Psoas muscle (tissue), 8 donors: ENCODE data around the gene TGM4. TPM values are rescaled to one million over a fixed set of nuclear protein-coding genes. Genes with fewer than 3 reads are reported as not detected.

Experiments
- ATAC-seq, 4 donors: fragments of 200-7000 bp; cut with Tn5 transposase; one replicate each; pipeline ENCODE4 v1.9.1; 2020; ENCODE audit warnings: moderate library complexity in 3 of 4, mild to moderate bottlenecking in 2 of 4
- DNase-seq, 2 donors: peaks; one replicate each; pipeline ENCODE4 v3.0.0-alpha.2; 2020
- H3K27ac ChIP-seq: fragments of 200-600 bp; one replicate; pipeline ENCODE4 v1.8.0; 2022
- H3K27me3 ChIP-seq, 3 donors: fragments of 200-600 bp in 1 of 3; one replicate each; pipeline versions ENCODE4 v1.6.1 to v1.8.0; 2013 to 2022; ENCODE audit warnings: low read length in 2 of 3, mild to moderate bottlenecking in 2 of 3, moderate library complexity in 1 of 3; ENCODE audit not compliant: insufficient read depth in 3 of 3
- H3K36me3 ChIP-seq, 2 donors: fragments of 200-600 bp in 1 of 2; one replicate each; pipeline versions ENCODE4 v1.6.1 to v1.8.0; 2013 to 2022; ENCODE audit warnings: low read depth in 1 of 2, mild to moderate bottlenecking in 1 of 2, moderate library complexity in 1 of 2; ENCODE audit not compliant: insufficient read depth in 1 of 2
- H3K4me1 ChIP-seq: fragments of 200-600 bp; one replicate; pipeline ENCODE4 v1.8.0; 2022
- H3K4me3 ChIP-seq: fragments of 200-600 bp; one replicate; pipeline ENCODE4 v1.8.0; 2022; ENCODE audit warnings: mild to moderate bottlenecking
- H3K9me3 ChIP-seq: fragments of 200-600 bp; one replicate; pipeline ENCODE4 v1.8.0; 2022
- WGBS, 3 donors: extraction: QIAGEN DNeasy Blood & Tissue Kit; methylation state at CpG; one replicate each; pipeline versions ENCODE4 v1.1.6 to v1.1.7; 2013; 5-methylcytosine and 5-hydroxymethylcytosine counted together
- intact Hi-C, 2 donors: fragments of 100-400 bp; cut with DNase I; formaldehyde crosslinking; loops; one replicate each; pipeline versions ENCODE4 v1.11.0 to v1.14.2; 2022
- polyA plus RNA-seq, 3 donors: library from polyadenylated mRNA; stranded (reverse); fragments of 200-250 nt; gene quantifications; one replicate each; pipeline ENCODE4 v1.2.3, GENCODE V29; 2013
- total RNA-seq, 4 donors: library from RNA; stranded (reverse); fragmentation: NEBNext Ultra II Directional in 2 of 4; extraction: Animal tissue kit (Norgen Biotek cat#: 25700) in 2 of 4; gene quantifications; one replicate each; pipeline versions ENCODE4 v1.2.1 to v1.2.4, GENCODE V29; 2021 to 2023
- TF ChIP-seq, protein P1 (sequence below): fragments of 200-600 bp; IDR thresholded peaks from one replicate; pipeline ENCODE4 v1.8.0; 2022; ENCODE audit warnings: antibody characterized with exemption
- donor health status: healthy with polysubstance abuse.
- donor health status: DM: no; HTN: no; CAD: no; lungs with moderate emphysema.
- donor health status: Bipolar disorder and iron deficiency.
- donor health status: healthy.
- donor health status: DM: yes; HTN: yes; CAD: no.
- donor health status: DM: no; HTN: no; CAD: no.
- donor health status: DM: no; HTN: no; CAD: no.
- donor health status: DM: yes; HTN: yes; CAD: no.

Gene TGM4
- total and polyA plus RNA-seq, 7 donors: not detected

DNA sequence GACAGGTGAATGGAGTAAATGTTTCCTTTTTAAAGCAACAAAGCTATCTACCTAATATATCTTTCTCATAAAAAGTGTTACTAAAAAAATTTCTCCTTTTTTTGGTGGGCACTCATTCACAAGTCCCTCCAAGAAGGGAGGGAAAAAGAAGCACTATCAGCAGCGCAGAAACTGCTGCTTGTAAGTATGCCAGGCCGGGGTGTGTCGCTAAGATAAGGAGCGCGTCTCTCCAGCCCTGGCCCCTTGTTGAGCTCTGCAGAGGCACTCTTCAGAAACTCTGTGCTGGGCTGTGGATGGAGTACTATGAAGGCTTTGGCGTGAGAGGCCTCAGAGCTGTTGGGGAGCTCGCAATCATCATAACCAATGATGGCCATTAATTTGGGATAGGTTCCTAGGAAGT, 52.5 kb downstream of the TGM4 start:
- Histone ChIP-seq H3K27me3 (no peaks in the 10 kb centered on the region), H3K9me3 (no peaks in the 10 kb centered on the region), H3K4me1 (no peaks in the 10 kb centered on the region), H3K36me3 (peaks cover 8 to 78% of the 10 kb centered on the region in 2 donors), H3K27ac (no peak overlapping the region), H3K4me3 (no peak overlapping the region)
- 93 to 98% (median 98%) methylated on average over 7 of the region's 7 CpGs for WGBS, 3 donors
- TF ChIP-seq, protein P1, sequence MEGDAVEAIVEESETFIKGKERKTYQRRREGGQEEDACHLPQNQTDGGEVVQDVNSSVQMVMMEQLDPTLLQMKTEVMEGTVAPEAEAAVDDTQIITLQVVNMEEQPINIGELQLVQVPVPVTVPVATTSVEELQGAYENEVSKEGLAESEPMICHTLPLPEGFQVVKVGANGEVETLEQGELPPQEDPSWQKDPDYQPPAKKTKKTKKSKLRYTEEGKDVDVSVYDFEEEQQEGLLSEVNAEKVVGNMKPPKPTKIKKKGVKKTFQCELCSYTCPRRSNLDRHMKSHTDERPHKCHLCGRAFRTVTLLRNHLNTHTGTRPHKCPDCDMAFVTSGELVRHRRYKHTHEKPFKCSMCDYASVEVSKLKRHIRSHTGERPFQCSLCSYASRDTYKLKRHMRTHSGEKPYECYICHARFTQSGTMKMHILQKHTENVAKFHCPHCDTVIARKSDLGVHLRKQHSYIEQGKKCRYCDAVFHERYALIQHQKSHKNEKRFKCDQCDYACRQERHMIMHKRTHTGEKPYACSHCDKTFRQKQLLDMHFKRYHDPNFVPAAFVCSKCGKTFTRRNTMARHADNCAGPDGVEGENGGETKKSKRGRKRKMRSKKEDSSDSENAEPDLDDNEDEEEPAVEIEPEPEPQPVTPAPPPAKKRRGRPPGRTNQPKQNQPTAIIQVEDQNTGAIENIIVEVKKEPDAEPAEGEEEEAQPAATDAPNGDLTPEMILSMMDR: no peak
- no peak for ATAC-seq
- intact Hi-C loops: no loop called here
- no peak for DNase-seq

DNA sequence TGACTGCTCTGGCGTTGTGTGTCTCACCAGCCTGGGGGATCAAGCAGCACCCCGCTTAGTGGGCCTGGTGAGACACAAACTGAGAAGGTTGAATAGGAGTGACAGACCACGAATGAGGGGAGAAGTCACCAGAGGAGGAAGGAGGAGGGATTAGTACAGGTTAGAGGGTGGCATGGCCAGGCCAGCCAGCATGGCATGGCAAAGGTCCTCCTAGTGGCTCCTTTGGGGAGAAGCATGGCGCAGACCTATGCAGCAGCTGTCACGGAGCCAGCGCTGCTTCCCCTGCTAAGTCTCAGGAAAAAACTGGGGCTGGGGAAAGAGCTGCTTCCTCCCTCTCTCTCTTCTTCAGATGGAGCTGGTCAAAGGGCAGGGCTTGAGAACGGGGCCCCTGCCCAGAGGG, 53.0 kb downstream of the TGM4 start:
- Histone ChIP-seq H3K27me3 (no peaks in the 10 kb centered on the region), H3K4me3 (no peak overlapping the region), H3K36me3 (peaks cover 5 to 77% of the 10 kb centered on the region in 2 donors), H3K4me1 (no peaks in the 10 kb centered on the region), H3K9me3 (no peaks in the 10 kb centered on the region), H3K27ac (no peak overlapping the region)
- no peak for DNase-seq
- ATAC-seq: no peak
- 95 to 97% (median 97%) methylated on average over 6 to 7 of the region's 7 CpGs for WGBS, 3 donors
- intact Hi-C loops: no loop called here
- TF ChIP-seq, protein P1: no peak

DNA sequence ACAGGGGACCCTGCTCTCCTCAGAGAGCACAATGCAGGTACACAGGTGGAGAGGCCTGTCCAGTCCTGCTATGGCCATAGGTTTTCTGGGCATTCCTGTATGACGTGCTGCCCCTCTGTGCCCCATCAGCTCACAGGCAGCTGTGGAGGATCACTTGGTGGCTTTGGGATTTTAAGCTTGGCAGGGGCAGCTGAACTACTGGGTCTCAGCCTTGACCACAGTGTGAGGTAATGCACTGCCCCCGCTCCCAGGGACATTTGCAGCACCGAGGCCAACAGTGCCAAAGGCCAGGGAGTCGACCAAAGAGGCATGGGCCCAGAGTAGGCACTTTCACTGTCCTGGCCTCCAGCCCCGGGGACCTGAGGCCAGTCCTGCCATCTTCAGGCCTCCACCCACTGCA, 55.4 kb downstream of the TGM4 start:
- Histone ChIP-seq H3K27ac (no peak overlapping the region), H3K27me3 (no peaks in the 10 kb centered on the region), H3K4me1 (no peaks in the 10 kb centered on the region), H3K36me3 (peaks cover 4 to 87% of the 10 kb centered on the region in 2 donors), H3K4me3 (no peak overlapping the region), H3K9me3 (no peaks in the 10 kb centered on the region)
- TF ChIP-seq, protein P1: no peak
- WGBS, 3 donors: 79 to 85% (median 79%) methylated on average over 5 of the region's 5 CpGs
- intact Hi-C loops: no loop called here
- DNase-seq (no peak), ATAC-seq (no peak)

DNA sequence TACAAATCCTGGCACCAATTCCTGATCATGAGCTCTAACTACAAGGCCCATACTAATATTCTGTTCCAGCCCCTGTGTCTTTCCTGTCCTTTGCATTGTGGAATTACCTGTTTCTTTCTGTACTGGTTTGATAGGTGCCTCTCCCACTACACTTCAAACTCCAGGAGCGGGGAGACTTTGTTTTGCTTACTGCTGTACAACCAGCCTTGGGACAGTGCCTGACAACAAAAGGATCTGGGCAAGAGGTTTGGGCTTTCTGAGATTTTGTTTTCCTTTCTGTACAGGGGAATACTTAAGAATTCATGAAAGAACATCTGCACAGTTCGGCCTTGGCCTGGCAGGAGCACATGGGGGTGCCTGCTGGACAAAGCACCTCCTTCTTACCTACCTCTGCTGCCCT, 56.5 kb downstream of the TGM4 start:
- peaks cover 4 to 77% of the 10 kb centered on the region in 2 donors for H3K36me3 ChIP-seq
- H3K4me1 ChIP-seq: no peaks in the 10 kb centered on the region
- no peak for ATAC-seq
- no peak overlapping the region for H3K27ac ChIP-seq
- intact Hi-C loops: no loop called here
- no peak overlapping the region for H3K4me3 ChIP-seq
- no peak for DNase-seq
- no peaks in the 10 kb centered on the region for H3K27me3 ChIP-seq
- 90 to 98% (median 97%) methylated on average over 2 of the region's 2 CpGs for WGBS, 3 donors
- H3K9me3 ChIP-seq: no peaks in the 10 kb centered on the region
- TF ChIP-seq, protein P1: no peak

DNA sequence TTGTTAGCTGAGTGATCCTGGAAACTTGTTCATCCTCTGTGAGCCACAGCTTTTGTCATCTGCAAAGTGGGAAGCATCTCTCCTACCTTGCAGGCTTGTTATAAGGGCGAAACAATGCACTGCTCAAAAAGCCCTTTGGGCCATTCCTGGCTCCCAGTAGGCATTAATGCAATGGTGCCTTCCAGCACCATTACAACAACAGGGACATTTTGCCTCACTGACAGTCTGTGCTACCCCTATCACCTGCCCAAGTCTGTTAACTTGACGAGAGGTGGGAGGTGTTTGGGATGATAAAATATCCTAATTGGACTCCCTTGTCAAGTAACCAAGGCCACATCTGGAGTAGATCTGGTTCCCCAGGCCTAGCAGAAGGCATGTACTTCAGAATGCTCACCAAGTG, 57.4 kb downstream of the TGM4 start:
- ATAC-seq (no peak), DNase-seq (no peak)
- intact Hi-C loops: no loop called here
- no peaks in the 10 kb centered on the region for H3K27me3 ChIP-seq
- H3K4me1 ChIP-seq: no peaks in the 10 kb centered on the region
- H3K36me3 ChIP-seq: peaks cover 4 to 69% of the 10 kb centered on the region in 2 donors
- TF ChIP-seq, protein P1: no peak
- WGBS, 3 donors: 75 to 87% (median 79%) methylated on average over 2 of the region's 2 CpGs
- H3K4me3 ChIP-seq: no peak overlapping the region
- no peaks in the 10 kb centered on the region for H3K9me3 ChIP-seq
- H3K27ac ChIP-seq: no peak overlapping the region
